ENCODE measurements around the gene NRP2.

DNA sequence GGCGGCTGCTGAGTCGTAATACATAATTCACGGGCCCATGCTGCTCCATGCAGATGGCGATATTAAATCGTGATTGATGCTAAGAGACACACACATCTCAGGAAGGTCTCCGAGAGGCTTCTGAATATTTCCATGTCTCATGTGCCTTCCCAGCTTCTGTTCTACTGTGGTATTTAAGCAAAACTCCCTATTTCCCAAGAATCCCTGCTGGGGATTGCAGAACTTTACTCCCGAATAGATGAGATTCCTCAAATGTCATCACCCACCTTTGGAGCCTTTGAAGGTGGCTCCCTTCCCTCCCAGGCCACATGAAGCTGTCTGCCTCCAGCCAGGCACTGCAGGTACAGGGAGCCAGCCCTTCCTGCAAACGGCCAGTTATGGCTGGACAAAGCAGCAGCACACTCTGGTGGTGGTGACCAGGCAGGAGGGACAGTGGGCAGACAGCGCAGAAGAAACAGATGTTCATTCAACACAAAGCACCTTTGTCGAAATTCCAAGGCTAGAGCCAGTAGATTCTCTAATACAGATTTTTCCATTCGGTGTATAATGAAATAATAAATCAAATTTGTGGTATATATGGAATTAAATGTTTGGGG is 14.1 kb downstream of the NRP2 start:
- TF ChIP-seq, protein P1, sequence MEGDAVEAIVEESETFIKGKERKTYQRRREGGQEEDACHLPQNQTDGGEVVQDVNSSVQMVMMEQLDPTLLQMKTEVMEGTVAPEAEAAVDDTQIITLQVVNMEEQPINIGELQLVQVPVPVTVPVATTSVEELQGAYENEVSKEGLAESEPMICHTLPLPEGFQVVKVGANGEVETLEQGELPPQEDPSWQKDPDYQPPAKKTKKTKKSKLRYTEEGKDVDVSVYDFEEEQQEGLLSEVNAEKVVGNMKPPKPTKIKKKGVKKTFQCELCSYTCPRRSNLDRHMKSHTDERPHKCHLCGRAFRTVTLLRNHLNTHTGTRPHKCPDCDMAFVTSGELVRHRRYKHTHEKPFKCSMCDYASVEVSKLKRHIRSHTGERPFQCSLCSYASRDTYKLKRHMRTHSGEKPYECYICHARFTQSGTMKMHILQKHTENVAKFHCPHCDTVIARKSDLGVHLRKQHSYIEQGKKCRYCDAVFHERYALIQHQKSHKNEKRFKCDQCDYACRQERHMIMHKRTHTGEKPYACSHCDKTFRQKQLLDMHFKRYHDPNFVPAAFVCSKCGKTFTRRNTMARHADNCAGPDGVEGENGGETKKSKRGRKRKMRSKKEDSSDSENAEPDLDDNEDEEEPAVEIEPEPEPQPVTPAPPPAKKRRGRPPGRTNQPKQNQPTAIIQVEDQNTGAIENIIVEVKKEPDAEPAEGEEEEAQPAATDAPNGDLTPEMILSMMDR (IDR thresholded peaks at IDR 0.05): no peak
- TF ChIP-seq POLR2A (IDR thresholded peaks at IDR 0.05): no peak

All from prostate gland (tissue), 2 donors.